H9 (cell line): ENCODE results near the gene OR2F1. TPM values are rescaled to one million over a fixed set of nuclear protein-coding genes. Genes with fewer than 3 reads are reported as not detected.

Experiments used
- DNase-seq: peaks from one replicate; pipeline ENCODE4 v3.0.0-alpha.2; 2017
- H2AFZ ChIP-seq: one replicate; pipeline ENCODE4 v1.6.1; 2013; ENCODE audit warnings: mild to moderate bottlenecking, low read length, control low read depth, moderate library complexity
- H2AK5ac ChIP-seq: 2 replicates; pipeline ENCODE4 v1.6.1; 2013; ENCODE audit warnings: low read length, control low read depth, mixed read lengths; ENCODE audit not compliant: insufficient read length
- H2BK120ac ChIP-seq: one replicate; pipeline ENCODE4 v1.6.1; 2013; ENCODE audit warnings: low read depth, mild to moderate bottlenecking, low read length, control low read depth, inconsistent platforms; ENCODE audit not compliant: poor library complexity, severe bottlenecking
- H2BK12ac ChIP-seq: 2 replicates; pipeline ENCODE4 v1.6.1; 2013; ENCODE audit warnings: low read length, control low read depth, mixed read lengths, low read depth; ENCODE audit not compliant: insufficient read length
- H2BK15ac ChIP-seq: 2 replicates; pipeline ENCODE4 v1.6.1; 2013; ENCODE audit warnings: low read depth, low read length, control low read depth
- H2BK20ac ChIP-seq: one replicate; pipeline ENCODE4 v1.6.1; 2013; ENCODE audit warnings: low read depth, mild to moderate bottlenecking, low read length, control low read depth, inconsistent platforms; ENCODE audit not compliant: poor library complexity, severe bottlenecking
- H2BK5ac ChIP-seq: 2 replicates; pipeline ENCODE4 v1.6.1; 2013; ENCODE audit warnings: low read length, control low read depth, mixed read lengths; ENCODE audit not compliant: insufficient read length
- H3K14ac ChIP-seq: 2 replicates; pipeline ENCODE4 v1.6.1; 2013; ENCODE audit warnings: low read length, control low read depth; ENCODE audit not compliant: insufficient read depth
- H3K18ac ChIP-seq: 2 replicates; pipeline ENCODE4 v1.6.1; 2013; ENCODE audit warnings: low read depth, mild to moderate bottlenecking, mixed read lengths, low read length, control low read depth; ENCODE audit not compliant: insufficient read length
- H3K23ac ChIP-seq: 2 replicates; pipeline ENCODE4 v1.6.1; 2013; ENCODE audit warnings: low read length, control low read depth, mixed read lengths, low read depth; ENCODE audit not compliant: insufficient read length
- H3K23me2 ChIP-seq: 2 replicates; pipeline ENCODE4 v1.6.1; 2013; ENCODE audit warnings: low read depth, mild to moderate bottlenecking, mixed read lengths, low read length, control low read depth; ENCODE audit not compliant: insufficient read length, poor library complexity, severe bottlenecking
- H3K27ac ChIP-seq: 2 replicates; pipeline ENCODE4 v1.5.1; 2013; ENCODE audit warnings: low read length, control low read depth, mixed read lengths, low read depth; ENCODE audit not compliant: insufficient read length
- H3K27me3 ChIP-seq: 2 replicates; pipeline ENCODE4 v1.6.1; 2013; ENCODE audit warnings: low read length, control low read depth, inconsistent platforms; ENCODE audit not compliant: insufficient read depth
- H3K4ac ChIP-seq: 2 replicates; pipeline ENCODE4 v1.6.1; 2013; ENCODE audit warnings: low read depth, mild to moderate bottlenecking, control low read depth, inconsistent platforms, low read length, moderate library complexity
- H3K4me1 ChIP-seq: 2 replicates; pipeline ENCODE4 v1.6.1; 2013; ENCODE audit warnings: low read length, control low read depth, inconsistent platforms; ENCODE audit not compliant: insufficient read depth
- H3K4me2 ChIP-seq: 2 replicates; pipeline ENCODE4 v1.6.1; 2013; ENCODE audit warnings: low read length, control low read depth, mixed read lengths; ENCODE audit not compliant: insufficient read length, insufficient read depth
- H3K56ac ChIP-seq: 2 replicates; pipeline ENCODE4 v1.6.1; 2013; ENCODE audit warnings: low read depth, mild to moderate bottlenecking, mixed read lengths, low read length, control low read depth; ENCODE audit not compliant: insufficient read length
- H3K79me1 ChIP-seq: 2 replicates; pipeline ENCODE4 v1.6.1; 2013; ENCODE audit warnings: low read depth, mild to moderate bottlenecking, moderate library complexity, low read length, control low read depth, inconsistent platforms; ENCODE audit not compliant: insufficient read depth, poor library complexity, severe bottlenecking
- H3K79me2 ChIP-seq: 2 replicates; pipeline ENCODE4 v1.6.1; 2013; ENCODE audit warnings: low read length, control low read depth, inconsistent platforms; ENCODE audit not compliant: insufficient read depth
- H3K9ac ChIP-seq: 2 replicates; pipeline ENCODE4 v1.6.1; 2013; ENCODE audit warnings: low read length, control low read depth, mixed read lengths; ENCODE audit not compliant: insufficient read length; ENCODE audit errors: extremely low read depth
- H3K9me3 ChIP-seq: one replicate; pipeline ENCODE4 v1.6.1; 2013; ENCODE audit warnings: low read depth, low read length, inconsistent platforms; ENCODE audit not compliant: control insufficient read depth
- H3T11ph ChIP-seq: one replicate; pipeline ENCODE4 v1.6.1; 2013; ENCODE audit warnings: mild to moderate bottlenecking, low read length, control low read depth, inconsistent platforms
- H4K20me1 ChIP-seq: one replicate; pipeline ENCODE4 v1.6.1; 2013; ENCODE audit not compliant: control insufficient read depth, insufficient read length, insufficient read depth
- H4K5ac ChIP-seq: 2 replicates; pipeline ENCODE4 v1.6.1; 2013; ENCODE audit warnings: low read depth, mild to moderate bottlenecking, mixed read lengths, low read length, control low read depth; ENCODE audit not compliant: insufficient read length
- H4K8ac ChIP-seq: replicated peaks from 2 replicates; pipeline ENCODE4 v1.6.1; 2013; ENCODE audit warnings: low read length, control low read depth, mixed read lengths, low read depth; ENCODE audit not compliant: insufficient read length
- H4K91ac ChIP-seq: 2 replicates; pipeline ENCODE4 v1.6.1; 2013; ENCODE audit warnings: low read depth, mild to moderate bottlenecking, moderate library complexity, mixed read lengths, low read length, control low read depth; ENCODE audit not compliant: insufficient read length
- H3K27ac Mint-ChIP-seq, 3 experiments: 2 replicates in 2 of 3; 3 replicates in 1 of 3; pipeline ENCODE4 v1.8.0; 2020 to 2021; ENCODE audit warnings: mixed read lengths in 3 of 3, mild to moderate bottlenecking in 1 of 3, moderate library complexity in 1 of 3
- H3K27me3 Mint-ChIP-seq: 2 replicates; pipeline ENCODE4 v1.8.0; 2021; ENCODE audit warnings: low read depth, mild to moderate bottlenecking, moderate library complexity, mixed read lengths
- H3K36me3 Mint-ChIP-seq, 3 experiments: 2 replicates in 2 of 3; 3 replicates in 1 of 3; pipeline ENCODE4 v1.8.0; 2020 to 2021; ENCODE audit warnings: low read depth in 3 of 3, mixed read lengths in 3 of 3; ENCODE audit not compliant: insufficient read depth in 1 of 3
- H3K4me1 Mint-ChIP-seq, 2 experiments: 2 replicates each; pipeline ENCODE4 v1.8.0; 2020; ENCODE audit warnings: mixed read lengths in 2 of 2
- H3K4me3 Mint-ChIP-seq, 2 experiments: 2 replicates in 1 of 2; 3 replicates in 1 of 2; pipeline ENCODE4 v1.8.0; 2020 to 2021; ENCODE audit warnings: mild to moderate bottlenecking in 2 of 2, mixed read lengths in 2 of 2, moderate library complexity in 1 of 2
- H3K9me3 Mint-ChIP-seq, 2 experiments: 2 replicates in 1 of 2; 3 replicates in 1 of 2; pipeline ENCODE4 v1.8.0; 2020; ENCODE audit warnings: mild to moderate bottlenecking in 2 of 2, mixed read lengths in 2 of 2, moderate library complexity in 1 of 2
- WGBS: extraction: QIAGEN DNeasy Blood & Tissue Kit; methylation state at CpG from one replicate; pipeline ENCODE4 v1.1.7; 2013; ENCODE audit warnings: missing lambda C conversion rate, low lambda C conversion rate, mixed read lengths; ENCODE audit not compliant: insufficient read length; ENCODE audit errors: extremely low coverage; 5-methylcytosine and 5-hydroxymethylcytosine counted together
- total RNA-seq: library from RNA; stranded (reverse); gene quantifications from 2 replicates; pipeline ENCODE4 v1.2.1, GENCODE V29; 2021
- TF ChIP-seq, protein P1 (sequence below): fragments of 200-600 bp; sonication (generic); conservative IDR thresholded peaks from 3 replicates; pipeline ENCODE4 v1.8.0; 2021; ENCODE audit warnings: antibody characterized with exemption, mild to moderate bottlenecking

Gene OR2F1
- total RNA-seq, 1 experiment from 2014 or later: not detected

DNA sequence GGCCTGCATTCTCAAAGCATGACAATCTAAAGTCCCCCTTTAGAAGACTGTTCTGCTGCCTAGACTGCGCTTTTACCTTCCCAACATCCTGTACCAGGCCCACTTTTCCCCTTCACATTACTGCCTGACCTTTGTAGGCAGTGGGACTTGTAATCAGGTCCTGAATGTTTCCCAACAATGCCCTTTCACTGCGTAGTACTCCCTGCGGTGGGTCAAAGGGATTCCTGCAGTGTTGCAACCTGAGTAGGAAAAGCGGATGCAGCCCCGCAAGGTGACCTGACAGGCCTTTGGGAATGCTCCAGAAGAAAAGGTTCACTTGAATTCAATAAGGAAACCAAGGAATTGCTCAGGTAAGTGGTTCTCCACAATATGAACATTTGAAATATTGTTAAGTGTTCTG lies 47.7 kb upstream of the OR2F1 start:
- Histone ChIP-seq H2AK5ac (no peak overlapping the region), H3K56ac (no peak overlapping the region), H3K27me3 (no peaks in the 10 kb centered on the region), H3K4ac (no peak overlapping the region), H3K4me2 (no peak overlapping the region), H2BK15ac (no peak overlapping the region), H3K27ac (no peak overlapping the region), H4K5ac (no peak overlapping the region), H3K14ac (no peak overlapping the region), H3K79me2 (no peaks in the 10 kb centered on the region), H2BK12ac (no peak overlapping the region), H4K20me1 (no peaks in the 10 kb centered on the region), H4K91ac (no peak overlapping the region), H2BK20ac (no peak overlapping the region), H3K79me1 (no peaks in the 10 kb centered on the region), H2BK5ac (no peak overlapping the region), H3K4me1 (peaks cover 5% of the 10 kb centered on the region; the same call in 1 of the 2 replicates), H3K9me3 (no peaks in the 10 kb centered on the region), H3K23me2 (no peaks in the 10 kb centered on the region), H3K18ac (no peak overlapping the region), H4K8ac (no peak overlapping the region), H3K9ac (no peak overlapping the region), H3T11ph (no peak overlapping the region), H2BK120ac (no peak overlapping the region), H2AFZ (no peak overlapping the region), H3K23ac (no peak overlapping the region)
- peak; percentile 88 for DNase-seq
- Mint-ChIP-seq H3K36me3 (no peaks in the 10 kb centered on the region), H3K9me3 (no peaks in the 10 kb centered on the region), H3K4me3 (peak overlapping the region in 1 of 2 experiments; percentile 27; a peak in 1 of 5 replicates), H3K4me1 (peaks cover 41 to 42% of the 10 kb centered on the region in 2 experiments), H3K27me3 (peaks cover 9% of the 10 kb centered on the region), H3K27ac (peak overlapping the region; percentile 35 to 74 (median 59); a peak in 2 of 7 replicates)
- no CpG with 5 or more reads among the region's 5 CpGs for WGBS
- TF ChIP-seq, protein P1, sequence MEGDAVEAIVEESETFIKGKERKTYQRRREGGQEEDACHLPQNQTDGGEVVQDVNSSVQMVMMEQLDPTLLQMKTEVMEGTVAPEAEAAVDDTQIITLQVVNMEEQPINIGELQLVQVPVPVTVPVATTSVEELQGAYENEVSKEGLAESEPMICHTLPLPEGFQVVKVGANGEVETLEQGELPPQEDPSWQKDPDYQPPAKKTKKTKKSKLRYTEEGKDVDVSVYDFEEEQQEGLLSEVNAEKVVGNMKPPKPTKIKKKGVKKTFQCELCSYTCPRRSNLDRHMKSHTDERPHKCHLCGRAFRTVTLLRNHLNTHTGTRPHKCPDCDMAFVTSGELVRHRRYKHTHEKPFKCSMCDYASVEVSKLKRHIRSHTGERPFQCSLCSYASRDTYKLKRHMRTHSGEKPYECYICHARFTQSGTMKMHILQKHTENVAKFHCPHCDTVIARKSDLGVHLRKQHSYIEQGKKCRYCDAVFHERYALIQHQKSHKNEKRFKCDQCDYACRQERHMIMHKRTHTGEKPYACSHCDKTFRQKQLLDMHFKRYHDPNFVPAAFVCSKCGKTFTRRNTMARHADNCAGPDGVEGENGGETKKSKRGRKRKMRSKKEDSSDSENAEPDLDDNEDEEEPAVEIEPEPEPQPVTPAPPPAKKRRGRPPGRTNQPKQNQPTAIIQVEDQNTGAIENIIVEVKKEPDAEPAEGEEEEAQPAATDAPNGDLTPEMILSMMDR: no peak
